Tibial artery (tissue), 4 donors: Measurements from ENCODE around the gene GNAS.
A peak's percentile ranks its signal among the peaks of the same experiment; 100 is the strongest.
"Not testable (repeated sequence)": the region's sequence is repeated elsewhere in the genome, so short reads cannot be mapped to it uniquely, and the experiment has no call there.

Source experiments
- DNase-seq, 2 donors: peaks; one replicate each; pipeline ENCODE4 v3.0.0-alpha.2; 2019
- H3K27ac ChIP-seq, 2 donors: fragments of 200-600 bp; sonication (generic) in 1 of 2; 1 replicate in 1 of 2; 2 replicates in 1 of 2; pipeline ENCODE4 v1.5.1; 2018 to 2019; ENCODE audit warnings: mild to moderate bottlenecking in 1 of 2
- H3K27me3 ChIP-seq, 2 donors: fragments of 200-600 bp; sonication (generic) in 1 of 2; one replicate each; pipeline versions ENCODE4 v1.5.1 to v1.6.0; 2016 to 2019
- H3K36me3 ChIP-seq, 3 donors: fragments of 200-600 bp; sonication (generic) in 2 of 3; one replicate each; pipeline ENCODE4 v1.5.1; 2016 to 2019; ENCODE audit warnings: mild to moderate bottlenecking in 2 of 3
- H3K4me1 ChIP-seq, 4 donors: fragments of 200-600 bp; sonication (generic) in 2 of 4; 1 replicate in 3 of 4; 2 replicates in 1 of 4; pipeline ENCODE4 v1.5.1; 2016 to 2019
- H3K4me3 ChIP-seq, 2 donors: fragments of 200-600 bp; sonication (generic) in 1 of 2; 1 replicate in 1 of 2; 2 replicates in 1 of 2; pipeline ENCODE4 v1.5.1; 2018 to 2019; ENCODE audit warnings: mild to moderate bottlenecking in 2 of 2
- H3K9me3 ChIP-seq, 3 donors: fragments of 200-600 bp; sonication (generic) in 1 of 3; one replicate each; pipeline ENCODE4 v1.5.1; 2016 to 2019
- intact Hi-C: fragments of 100-400 bp; cut with DNase I; formaldehyde crosslinking; loops from one replicate; pipeline ENCODE4 v1.15.0; 2023; ENCODE audit warnings: low total_unique reads
- TF ChIP-seq, protein P1 (sequence below), 2 experiments: fragments of 200-600 bp in 1 of 2; fragments of 450-650 bp in 1 of 2; IDR thresholded peaks; one replicate each; pipeline ENCODE4 v1.5.1; 2017 to 2019; ENCODE audit warnings: antibody characterized with exemption in 2 of 2, mild to moderate bottlenecking in 1 of 2, moderate library complexity in 1 of 2

Gene GNAS

DNA sequence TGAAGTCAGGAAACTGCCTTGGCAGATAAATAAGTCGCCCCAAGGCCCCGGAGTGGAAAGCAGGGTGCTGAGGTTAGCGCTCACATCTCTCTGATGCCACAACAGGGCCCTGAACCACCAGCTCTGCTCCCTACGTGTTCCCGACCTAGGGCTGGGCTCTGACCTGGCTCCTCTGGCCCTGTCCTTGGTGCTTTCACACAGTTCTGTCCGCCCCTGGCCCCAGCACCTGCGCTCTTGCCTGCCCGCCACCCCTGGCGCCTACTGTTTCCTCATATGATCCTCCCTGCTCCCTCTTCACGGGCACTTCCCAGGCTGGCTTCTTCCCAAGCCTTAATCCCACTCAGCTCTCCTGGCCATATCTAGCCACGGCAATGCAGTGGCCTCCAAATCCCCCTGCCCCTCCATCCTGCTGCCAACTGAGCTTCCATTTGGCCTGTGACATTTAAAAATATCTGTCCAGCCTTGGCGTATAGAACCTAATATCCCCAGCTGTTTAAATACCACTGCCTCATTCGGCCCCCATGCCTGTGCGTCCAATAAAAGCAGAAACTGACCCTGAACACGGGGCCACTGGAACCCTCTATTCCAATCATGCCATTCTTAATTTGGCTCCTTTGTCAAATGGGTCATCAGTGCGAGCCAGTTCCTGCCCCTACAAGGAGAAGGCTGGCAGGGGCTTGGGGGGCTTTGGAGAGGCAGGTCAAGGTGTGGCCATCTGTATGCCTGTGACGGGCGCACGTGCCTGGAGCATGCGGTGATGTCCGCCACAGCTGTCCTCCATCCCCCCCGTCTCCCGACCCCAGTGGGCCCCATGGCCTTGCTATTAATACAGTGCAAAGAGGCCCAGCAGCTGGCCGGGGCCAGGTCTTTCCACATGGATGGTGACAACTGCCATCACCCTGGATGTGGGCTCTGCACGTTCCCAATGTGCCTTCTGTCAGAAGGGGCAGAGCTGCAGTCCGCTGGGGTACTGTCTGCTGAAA, 29.5 kb upstream of the GNAS start:
- TF ChIP-seq, protein P1, sequence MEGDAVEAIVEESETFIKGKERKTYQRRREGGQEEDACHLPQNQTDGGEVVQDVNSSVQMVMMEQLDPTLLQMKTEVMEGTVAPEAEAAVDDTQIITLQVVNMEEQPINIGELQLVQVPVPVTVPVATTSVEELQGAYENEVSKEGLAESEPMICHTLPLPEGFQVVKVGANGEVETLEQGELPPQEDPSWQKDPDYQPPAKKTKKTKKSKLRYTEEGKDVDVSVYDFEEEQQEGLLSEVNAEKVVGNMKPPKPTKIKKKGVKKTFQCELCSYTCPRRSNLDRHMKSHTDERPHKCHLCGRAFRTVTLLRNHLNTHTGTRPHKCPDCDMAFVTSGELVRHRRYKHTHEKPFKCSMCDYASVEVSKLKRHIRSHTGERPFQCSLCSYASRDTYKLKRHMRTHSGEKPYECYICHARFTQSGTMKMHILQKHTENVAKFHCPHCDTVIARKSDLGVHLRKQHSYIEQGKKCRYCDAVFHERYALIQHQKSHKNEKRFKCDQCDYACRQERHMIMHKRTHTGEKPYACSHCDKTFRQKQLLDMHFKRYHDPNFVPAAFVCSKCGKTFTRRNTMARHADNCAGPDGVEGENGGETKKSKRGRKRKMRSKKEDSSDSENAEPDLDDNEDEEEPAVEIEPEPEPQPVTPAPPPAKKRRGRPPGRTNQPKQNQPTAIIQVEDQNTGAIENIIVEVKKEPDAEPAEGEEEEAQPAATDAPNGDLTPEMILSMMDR (IDR thresholded peaks at IDR 0.05), result no peak
- H3K36me3 ChIP-seq, result no peaks in the 10 kb centered on the region
- H3K27me3 ChIP-seq, result no peaks in the 10 kb centered on the region
- no peak overlapping the region for H3K4me3 ChIP-seq
- DNase-seq, result no peak
- no peak overlapping the region for H3K27ac ChIP-seq
- intact Hi-C loops, result no loop called here
- no peaks in the 10 kb centered on the region for H3K9me3 ChIP-seq
- no peaks in the 10 kb centered on the region for H3K4me1 ChIP-seq

DNA sequence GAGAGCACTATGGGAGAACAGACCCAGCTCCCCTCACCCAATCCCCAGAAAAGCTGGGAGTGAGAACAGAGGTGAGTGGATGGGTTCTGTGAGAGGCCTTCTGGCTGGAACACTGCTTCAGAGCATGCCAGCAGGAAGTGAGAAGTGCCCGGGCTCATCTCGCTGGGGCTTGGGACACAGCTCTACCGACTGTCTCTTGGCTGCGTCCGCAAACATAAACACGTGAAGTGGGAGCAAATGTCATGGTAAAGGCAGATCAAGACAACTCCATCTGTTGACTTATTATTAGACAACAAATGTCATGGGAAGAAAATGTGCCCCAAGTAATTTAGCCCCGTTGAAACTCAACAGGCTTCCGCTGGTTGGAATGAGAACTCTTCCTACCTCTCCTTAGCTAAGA, 27.7 kb upstream of the GNAS start:
- intact Hi-C loops, result no loop called here
- TF ChIP-seq, protein P1 (IDR thresholded peaks at IDR 0.05), result no peak
- no peaks in the 10 kb centered on the region for H3K27me3 ChIP-seq

DNA sequence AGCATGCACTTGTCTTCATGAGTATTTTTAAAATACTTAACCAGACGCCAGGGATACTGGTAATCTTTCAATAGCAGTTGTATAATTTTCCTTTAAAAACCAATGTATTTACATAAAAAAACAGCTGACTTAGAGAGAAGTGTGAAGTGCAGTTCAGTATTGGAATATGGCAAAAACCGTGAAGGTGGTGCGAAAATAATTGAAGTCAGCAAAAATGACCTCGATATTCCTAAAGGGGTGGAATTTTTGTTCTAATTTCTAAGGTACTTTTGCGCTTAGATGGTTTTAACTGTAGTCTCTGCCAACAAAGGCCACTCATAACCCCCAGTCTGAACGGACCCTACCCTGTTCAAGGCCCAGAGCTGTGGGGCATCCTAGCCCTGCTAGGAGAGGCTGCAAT, 27.1 kb upstream of the GNAS start:
- Histone ChIP-seq H3K27ac (no peak overlapping the region), H3K4me1 (peaks cover 0 to 12% (median 2%) of the 10 kb centered on the region in 4 donors), H3K36me3 (no peaks in the 10 kb centered on the region), H3K27me3 (no peaks in the 10 kb centered on the region), H3K9me3 (no peaks in the 10 kb centered on the region), H3K4me3 (no peak overlapping the region)
- TF ChIP-seq, protein P1 (IDR thresholded peaks at IDR 0.05), result no peak
- intact Hi-C loops, result no loop called here
- no peak for DNase-seq

More for the DNA sequence above, 27.7 kb upstream of the GNAS start:
- H3K36me3 ChIP-seq, result no peaks in the 10 kb centered on the region
- H3K27ac ChIP-seq, result no peak overlapping the region
- H3K4me1 ChIP-seq, result peaks cover 0 to 11% (median 2%) of the 10 kb centered on the region in 4 donors
- DNase-seq, result no peak
- H3K9me3 ChIP-seq, result no peaks in the 10 kb centered on the region
- no peak overlapping the region for H3K4me3 ChIP-seq

DNA sequence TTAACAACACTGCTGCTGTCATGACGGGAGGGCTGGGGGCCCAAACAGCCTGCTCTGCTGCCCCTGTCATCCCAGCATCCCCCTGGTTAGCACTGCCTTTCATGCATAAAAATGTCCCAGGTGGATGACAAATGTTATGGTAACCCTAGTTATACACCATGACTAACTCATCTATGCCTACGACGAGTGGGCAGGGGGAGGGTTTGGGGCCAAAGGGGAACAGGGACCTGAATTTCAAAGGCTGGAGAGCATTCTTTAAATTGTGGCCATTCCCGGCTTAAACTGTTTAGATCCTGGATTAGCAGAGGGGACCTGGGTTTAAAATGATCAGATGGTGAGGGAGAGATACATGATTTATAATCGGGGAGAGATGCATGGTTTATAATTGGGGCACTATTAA, 26.2 kb upstream of the GNAS start:
- intact Hi-C loops, result no loop called here

DNA sequence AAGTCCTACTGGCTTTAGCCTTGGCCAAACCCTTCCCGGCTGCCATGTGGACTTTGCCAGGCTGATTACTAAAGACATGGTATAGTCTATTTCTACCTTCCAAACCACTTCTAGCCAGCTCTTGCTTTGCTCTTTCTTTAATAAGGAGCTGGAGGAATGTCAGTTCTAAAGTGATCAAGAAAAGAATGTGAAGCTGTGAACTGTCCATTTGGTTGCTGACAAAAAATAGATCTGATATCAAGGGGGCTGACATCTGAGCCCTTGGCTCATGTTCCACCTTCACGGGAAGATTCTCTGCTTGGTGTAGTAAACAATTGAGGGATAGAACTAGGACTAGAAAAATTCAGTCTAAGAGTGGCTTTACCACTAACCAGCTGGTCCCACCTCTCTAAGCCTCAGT, 24.4 kb upstream of the GNAS start:
- H3K4me3 ChIP-seq, result no peak overlapping the region
- H3K36me3 ChIP-seq, result no peaks in the 10 kb centered on the region
- H3K27ac ChIP-seq, result peak overlapping the region in 1 of 2 donors; percentile 53
- peaks cover 0 to 22% (median 2%) of the 10 kb centered on the region in 4 donors for H3K4me1 ChIP-seq
- intact Hi-C loops, result no loop called here
- TF ChIP-seq, protein P1 (IDR thresholded peaks at IDR 0.05), result no peak
- DNase-seq, result no peak
- H3K27me3 ChIP-seq, result peaks cover 0 to 5% of the 10 kb centered on the region in 2 donors
- no peaks in the 10 kb centered on the region for H3K9me3 ChIP-seq

More for the DNA sequence above, 26.2 kb upstream of the GNAS start:
- H3K4me1 ChIP-seq, result peaks cover 0 to 20% (median 2%) of the 10 kb centered on the region in 4 donors
- DNase-seq, result no peak
- H3K36me3 ChIP-seq, result no peaks in the 10 kb centered on the region
- TF ChIP-seq, protein P1 (IDR thresholded peaks at IDR 0.05), result no peak
- no peak overlapping the region for H3K27ac ChIP-seq
- no peaks in the 10 kb centered on the region for H3K9me3 ChIP-seq
- H3K27me3 ChIP-seq, result no peaks in the 10 kb centered on the region
- H3K4me3 ChIP-seq, result no peak overlapping the region

DNA sequence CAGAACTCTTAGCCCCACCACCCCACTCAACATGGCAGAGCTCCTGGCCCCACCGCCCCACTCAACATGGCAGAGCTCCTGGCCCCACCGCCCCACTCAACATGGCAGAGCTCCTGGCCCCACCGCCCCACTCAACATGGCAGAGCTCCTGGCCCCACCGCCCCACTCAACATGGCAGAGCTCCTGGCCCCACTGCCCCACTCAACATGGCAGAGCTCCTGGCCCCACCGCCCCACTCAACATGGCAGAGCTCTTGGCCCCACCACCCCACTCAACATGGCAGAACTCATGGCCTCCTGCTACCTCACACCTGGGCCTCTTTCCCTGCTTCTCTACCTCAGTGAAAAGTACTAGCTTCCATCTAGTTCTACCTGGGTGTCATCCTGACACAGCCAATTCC, 23.7 kb upstream of the GNAS start:
- H3K4me3 ChIP-seq, DNase-seq, intact Hi-C loops, H3K9me3 ChIP-seq, H3K27me3 ChIP-seq, H3K36me3 ChIP-seq: not testable (repeated sequence)
- Histone ChIP-seq H3K27ac (peak overlapping the region in 1 of 2 donors; percentile 53), H3K4me1 (peaks cover 0 to 22% (median 2%) of the 10 kb centered on the region in 4 donors)
